LNCAP (cell line): Measurements from ENCODE around the gene SLC39A11.

Experiments used
- TF ChIP-seq, protein P1 (sequence below): fragments of 450-650 bp; IDR thresholded peaks from 2 replicates; pipeline ENCODE4 v1.5.1; 2017; ENCODE audit warnings: mild to moderate bottlenecking

The SLC39A11 gene

DNA sequence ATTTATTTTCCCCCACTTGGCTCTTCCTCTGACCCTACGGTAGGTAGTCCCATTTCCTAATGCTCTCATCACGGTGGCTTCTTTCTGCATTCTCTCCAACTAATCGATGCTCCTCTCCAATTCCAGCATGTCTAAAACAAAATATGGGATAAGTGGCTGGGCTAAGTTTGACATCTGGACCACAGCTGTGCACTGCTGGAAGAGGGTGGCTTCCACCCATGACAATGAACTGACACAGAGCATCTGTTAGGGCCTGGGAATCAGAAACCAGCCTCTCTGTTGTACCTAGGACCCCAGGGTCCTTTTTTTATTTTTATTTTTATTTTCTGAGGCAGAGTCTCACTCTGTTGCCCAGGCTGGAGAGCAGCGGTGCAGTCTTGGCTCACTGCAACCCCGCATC is 29.0 kb upstream of the SLC39A11 start:
- TF ChIP-seq, protein P1, sequence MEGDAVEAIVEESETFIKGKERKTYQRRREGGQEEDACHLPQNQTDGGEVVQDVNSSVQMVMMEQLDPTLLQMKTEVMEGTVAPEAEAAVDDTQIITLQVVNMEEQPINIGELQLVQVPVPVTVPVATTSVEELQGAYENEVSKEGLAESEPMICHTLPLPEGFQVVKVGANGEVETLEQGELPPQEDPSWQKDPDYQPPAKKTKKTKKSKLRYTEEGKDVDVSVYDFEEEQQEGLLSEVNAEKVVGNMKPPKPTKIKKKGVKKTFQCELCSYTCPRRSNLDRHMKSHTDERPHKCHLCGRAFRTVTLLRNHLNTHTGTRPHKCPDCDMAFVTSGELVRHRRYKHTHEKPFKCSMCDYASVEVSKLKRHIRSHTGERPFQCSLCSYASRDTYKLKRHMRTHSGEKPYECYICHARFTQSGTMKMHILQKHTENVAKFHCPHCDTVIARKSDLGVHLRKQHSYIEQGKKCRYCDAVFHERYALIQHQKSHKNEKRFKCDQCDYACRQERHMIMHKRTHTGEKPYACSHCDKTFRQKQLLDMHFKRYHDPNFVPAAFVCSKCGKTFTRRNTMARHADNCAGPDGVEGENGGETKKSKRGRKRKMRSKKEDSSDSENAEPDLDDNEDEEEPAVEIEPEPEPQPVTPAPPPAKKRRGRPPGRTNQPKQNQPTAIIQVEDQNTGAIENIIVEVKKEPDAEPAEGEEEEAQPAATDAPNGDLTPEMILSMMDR: no peak

DNA sequence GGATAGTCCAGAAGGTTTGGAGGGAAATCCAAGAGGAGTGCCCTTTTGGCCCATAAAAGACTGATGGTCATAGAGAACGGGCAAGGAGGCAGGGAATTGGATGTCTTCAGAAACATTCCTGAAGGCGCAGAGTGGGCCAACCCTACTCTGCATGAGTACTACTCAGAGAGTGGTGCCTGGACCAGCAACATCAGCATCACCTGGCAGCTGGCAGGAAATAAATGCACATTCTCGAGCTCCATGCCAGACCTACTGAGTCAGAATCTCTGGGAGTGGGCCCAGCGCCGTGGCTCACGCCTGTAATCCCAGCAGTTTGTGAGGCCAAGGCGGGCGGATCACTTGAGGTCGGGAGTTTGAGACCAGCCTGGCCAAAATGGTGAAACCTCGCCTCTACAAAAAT is 27.1 kb upstream of the SLC39A11 start:
- TF ChIP-seq, protein P1: no peak

DNA sequence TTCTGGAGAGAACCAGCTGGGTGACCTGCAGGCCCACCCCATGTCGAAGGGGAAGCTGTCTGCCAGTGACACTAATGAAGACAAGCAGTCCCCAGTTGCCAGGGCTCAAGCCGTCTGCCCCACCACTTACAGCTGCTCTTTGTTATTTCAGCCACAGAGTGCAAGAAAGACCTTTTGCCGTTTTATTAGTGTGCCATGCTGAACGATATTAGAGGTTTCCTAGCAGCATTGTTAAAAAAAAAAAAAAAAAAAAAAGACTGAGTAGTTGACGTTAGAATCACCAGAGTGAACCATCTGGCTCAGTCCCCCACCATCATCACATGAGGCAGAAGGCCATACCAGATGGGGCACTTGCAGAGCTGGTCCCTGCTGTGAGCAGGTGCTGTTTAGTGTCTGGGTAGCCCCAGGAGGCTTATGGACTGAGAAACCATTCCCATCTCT is 26.5 kb upstream of the SLC39A11 start:
- TF ChIP-seq, protein P1: no peak

DNA sequence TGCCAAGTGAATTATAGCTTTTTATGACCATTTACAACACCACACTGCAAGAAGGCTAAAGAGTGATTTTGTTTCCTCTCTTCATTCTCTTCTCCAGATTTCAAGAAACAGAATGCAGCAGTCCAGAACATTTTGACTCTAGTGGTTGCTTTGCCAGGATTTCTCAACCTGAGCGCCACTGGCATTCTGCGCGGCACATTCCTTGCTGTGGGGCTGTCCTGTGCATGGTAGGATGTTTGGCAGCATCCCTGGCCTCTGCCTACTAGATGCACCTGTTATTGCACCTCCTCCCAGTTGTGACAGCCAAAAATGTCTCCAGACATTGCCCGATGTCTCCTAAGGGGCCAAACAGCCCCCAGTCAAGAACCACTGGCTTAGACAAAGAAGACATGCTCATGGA is 25.7 kb upstream of the SLC39A11 start:
- TF ChIP-seq, protein P1: no peak

DNA sequence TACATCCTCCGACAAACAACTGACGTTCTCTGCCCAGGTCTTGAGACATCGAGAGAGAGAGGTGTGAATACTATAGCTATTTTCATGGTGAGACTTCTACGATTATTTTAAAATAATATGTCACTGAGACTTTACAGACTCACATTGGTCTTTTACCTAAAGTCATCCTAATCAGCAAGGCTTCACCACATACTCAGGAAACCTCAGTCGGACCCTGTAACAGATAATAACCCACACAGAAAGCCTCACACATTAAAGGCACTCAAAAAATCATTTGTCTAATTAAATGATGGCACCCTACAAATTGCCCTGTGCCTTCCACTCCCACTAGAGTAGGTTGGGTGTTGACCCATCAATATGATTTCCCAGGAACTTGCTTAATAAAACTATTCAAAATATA is 19.8 kb upstream of the SLC39A11 start:
- TF ChIP-seq, protein P1: no peak

DNA sequence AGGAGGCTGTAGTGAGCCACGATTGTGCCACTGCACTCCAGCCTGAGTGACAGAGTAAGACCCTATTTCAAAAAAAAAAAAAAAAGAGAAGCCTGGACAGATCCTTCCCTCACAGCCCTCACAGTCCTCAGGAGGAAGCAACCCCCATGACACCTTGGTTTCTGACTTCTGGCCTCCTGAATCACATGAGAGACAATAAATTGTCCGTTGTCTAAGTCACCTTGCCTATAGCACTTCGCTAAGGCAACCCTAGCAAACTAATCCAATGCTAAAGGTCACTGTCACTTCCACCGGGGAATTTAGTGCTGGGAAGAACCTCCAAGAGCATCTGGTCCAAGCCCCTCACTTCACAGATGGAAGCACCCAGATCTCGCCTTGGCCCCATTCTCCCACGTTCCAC is 18.9 kb upstream of the SLC39A11 start:
- TF ChIP-seq, protein P1: no peak

DNA sequence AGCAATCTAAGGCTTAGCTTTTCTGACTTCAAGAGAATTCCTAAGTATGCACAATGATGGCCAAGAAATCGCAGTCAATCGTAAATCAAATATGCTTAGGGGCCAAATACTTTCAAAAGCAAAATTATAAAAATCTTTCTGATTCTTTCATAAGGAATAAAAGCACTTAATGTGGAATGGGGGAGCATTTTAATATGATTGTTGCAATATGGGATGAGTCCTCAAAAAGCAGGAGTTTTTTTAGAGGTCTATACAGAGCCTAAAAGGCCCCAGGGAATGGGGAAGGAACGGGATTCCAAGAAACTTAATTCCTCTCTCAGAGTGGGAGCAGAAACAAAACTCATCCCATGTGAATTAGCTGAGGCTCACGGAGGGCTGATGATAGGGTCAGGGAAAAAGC is 14.7 kb upstream of the SLC39A11 start:
- TF ChIP-seq, protein P1: no peak

DNA sequence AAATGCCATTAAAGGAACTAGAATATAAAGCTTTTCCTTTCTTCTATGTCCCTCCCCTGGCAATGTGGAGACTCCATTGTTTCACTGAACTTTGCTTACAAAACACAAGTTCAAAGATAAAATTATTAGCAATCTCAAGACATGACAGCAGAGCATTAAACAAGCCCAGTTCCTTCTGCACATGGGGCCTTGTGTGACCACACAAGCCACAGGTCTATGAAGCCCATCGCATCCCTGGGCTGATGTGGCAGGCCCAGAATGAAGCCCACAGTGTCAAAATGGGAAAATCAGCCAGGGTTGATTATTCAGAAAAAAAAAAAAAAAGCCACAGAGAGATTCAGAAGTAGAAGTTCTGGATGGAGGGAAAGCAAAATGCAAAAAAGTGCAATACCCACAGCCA is 12.9 kb upstream of the SLC39A11 start:
- TF ChIP-seq, protein P1: no peak
